ENCODE data around the gene TUFT1.

TUFT1 gene

DNA sequence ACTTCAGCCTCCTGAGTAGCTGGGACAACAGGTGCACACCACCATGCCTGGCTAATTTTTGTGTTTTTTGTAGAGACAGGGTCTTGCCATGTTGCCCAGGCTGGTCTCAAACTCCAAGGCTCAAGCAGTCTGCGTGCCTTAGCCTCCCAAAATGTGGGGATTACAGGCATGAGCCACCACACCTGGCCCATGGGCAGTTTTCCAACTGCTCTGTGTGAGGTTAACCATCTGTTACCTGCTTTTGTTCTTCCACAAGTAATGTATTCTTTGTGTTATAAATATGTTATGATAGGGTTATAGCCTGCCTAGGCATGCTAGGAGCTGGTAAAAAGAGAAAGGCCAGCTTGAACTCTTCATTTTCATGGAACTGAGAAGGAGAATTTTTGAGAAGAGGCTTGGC is 30.7 kb downstream of the TUFT1 start:
- CTCF ChIA-PET = no interaction called here
- POLR2A ChIA-PET = no interaction called here
- no peak for DNase-seq (ENCODE audit: extremely low spot score)
- TF ChIP-seq FOXK2 (IDR thresholded peaks at IDR 0.05) = no peak
- no peak for TF ChIP-seq FOXA1 (IDR thresholded peaks at IDR 0.05)
- no peak for TF ChIP-seq TARDBP (IDR thresholded peaks at IDR 0.05)
- TF ChIP-seq NFRKB (IDR thresholded peaks at IDR 0.05) = no peak
- no peak for TF ChIP-seq SUZ12 (IDR thresholded peaks at IDR 0.05)
- TF ChIP-seq L3MBTL2 (conservative IDR thresholded peaks at IDR 0.05) = no peak
- no peak for TF ChIP-seq LEF1 (IDR thresholded peaks at IDR 0.05; ENCODE audit: borderline replicate concordance)
- no peak for TF ChIP-seq ARNT (IDR thresholded peaks at IDR 0.05)

DNA sequence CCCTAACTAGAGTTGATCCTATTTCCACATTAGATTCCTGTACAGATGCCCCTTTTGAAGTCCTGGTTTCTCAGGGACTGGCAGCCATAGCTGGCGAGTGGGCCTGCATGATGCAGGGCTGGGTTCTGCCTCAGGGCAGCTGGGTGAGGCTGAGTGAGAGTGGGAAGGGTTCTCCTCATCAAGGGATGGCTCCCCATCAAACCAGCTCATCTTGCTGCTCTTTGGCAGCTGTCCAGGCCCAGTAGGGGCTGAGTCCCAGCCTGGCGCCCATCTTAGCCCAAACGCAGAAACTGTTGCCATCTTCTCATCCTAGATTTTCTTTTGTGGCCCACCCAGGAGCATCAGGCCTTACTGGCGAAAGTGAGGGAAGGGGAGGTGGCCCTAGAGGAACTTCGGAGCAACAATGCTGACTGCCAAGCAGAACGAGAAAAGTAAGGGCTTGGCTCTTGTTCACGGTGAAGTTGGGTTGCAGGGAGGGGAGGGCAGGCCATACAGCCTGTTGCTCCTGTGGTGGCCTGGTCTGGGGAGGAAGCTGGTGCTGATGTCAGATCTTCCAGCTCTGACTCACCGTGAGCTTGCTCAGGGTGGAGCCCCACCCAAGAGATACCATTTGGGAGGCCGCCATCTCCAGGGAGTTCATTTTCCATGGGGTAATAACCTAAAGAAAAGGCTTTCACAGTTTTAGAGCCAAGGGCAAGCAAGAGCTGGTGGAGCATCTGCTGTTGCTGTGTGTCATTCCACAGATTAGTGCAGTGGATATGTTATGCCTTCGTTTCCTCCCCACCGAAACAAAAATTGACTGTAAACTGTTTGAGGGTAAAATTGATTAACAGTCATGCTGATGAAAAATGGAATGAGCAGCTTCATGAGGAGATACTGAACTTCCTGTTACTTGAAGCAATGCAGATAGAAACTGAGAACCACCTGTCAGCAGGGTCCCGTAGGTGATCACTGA is 34.7 kb downstream of the TUFT1 start:
- no peak for TF ChIP-seq TARDBP (IDR thresholded peaks at IDR 0.05)
- no peak for TF ChIP-seq ARNT (IDR thresholded peaks at IDR 0.05)
- no peak for TF ChIP-seq FOXK2 (IDR thresholded peaks at IDR 0.05)
- no peak for TF ChIP-seq SUZ12 (IDR thresholded peaks at IDR 0.05)
- POLR2A ChIA-PET = no interaction called here
- no peak for DNase-seq (ENCODE audit: extremely low spot score)
- CTCF ChIA-PET = no interaction called here

DNA sequence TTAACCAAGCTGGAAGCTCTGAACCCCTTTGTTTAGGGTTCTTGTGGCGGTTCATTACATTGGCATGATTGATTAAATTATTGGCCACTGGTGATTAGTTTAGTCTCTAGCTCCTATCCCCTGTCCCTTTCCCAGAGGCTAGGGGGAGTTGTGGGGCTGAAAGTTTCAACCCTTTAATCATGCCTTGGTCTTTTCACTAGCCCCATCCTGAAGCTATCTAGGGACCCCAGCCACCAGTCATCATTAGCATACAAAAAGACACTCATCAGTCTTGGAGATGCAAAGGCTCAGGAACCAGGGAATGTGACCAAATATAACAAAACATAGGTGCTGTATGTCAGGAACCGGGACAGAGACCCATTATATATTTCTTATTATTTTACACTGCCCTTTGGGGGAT is 37.1 kb downstream of the TUFT1 start:
- TF ChIP-seq L3MBTL2 (conservative IDR thresholded peaks at IDR 0.05) (no peak), PKNOX1 (IDR thresholded peaks at IDR 0.05) (no peak), ELF4 (IDR thresholded peaks at IDR 0.05) (no peak)
- DNase-seq (ENCODE audit: extremely low spot score) = no peak
- ChIA-PET POLR2A (interaction anchor here (0.6 kb wide), 1 partner anchor 276 kb away, joined by 3 read pairs; no protein-coding TSS in a partner anchor), CTCF (no interaction called here)

GRCh38 chr1:151578941-151579340 is 38.8 kb downstream of the TUFT1 start:
- CTCF ChIA-PET = interaction anchor here (1.0 kb wide), 1 partner anchor 15 kb away, joined by 3 read pairs; no protein-coding TSS in a partner anchor
- TF ChIP-seq FOXK2 (IDR thresholded peaks at IDR 0.05) (no peak), PKNOX1 (IDR thresholded peaks at IDR 0.05) (no peak), FOXM1 (IDR thresholded peaks at IDR 0.05; ENCODE audit: borderline replicate concordance) (no peak), TARDBP (IDR thresholded peaks at IDR 0.05) (no peak), CTBP1 (IDR thresholded peaks at IDR 0.05; ENCODE audit: borderline replicate concordance) (no peak), FOXA1 (IDR thresholded peaks at IDR 0.05) (no peak), ARNT (IDR thresholded peaks at IDR 0.05) (no peak), SP1 (IDR thresholded peaks at IDR 0.05) (no peak), NFRKB (IDR thresholded peaks at IDR 0.05) (no peak), LEF1 (IDR thresholded peaks at IDR 0.05; ENCODE audit: borderline replicate concordance) (no peak), BHLHE40 (IDR thresholded peaks at IDR 0.05; ENCODE audit: borderline replicate concordance) (no peak), ZNF384 (IDR thresholded peaks at IDR 0.05) (no peak), HDGF (IDR thresholded peaks at IDR 0.05; ENCODE audit: borderline replicate concordance) (no peak), ELF4 (IDR thresholded peaks at IDR 0.05) (no peak), SUZ12 (IDR thresholded peaks at IDR 0.05) (no peak), L3MBTL2 (conservative IDR thresholded peaks at IDR 0.05) (no peak)
- POLR2A ChIA-PET = no interaction called here
- DNase-seq (ENCODE audit: extremely low spot score) = no peak

GRCh38 chr1:151579436-151580225 is 39.5 kb downstream of the TUFT1 start:
- CTCF ChIA-PET = no interaction called here
- TF ChIP-seq TARDBP (IDR thresholded peaks at IDR 0.05) (no peak), FOXK2 (IDR thresholded peaks at IDR 0.05) (no peak)
- DNase-seq (ENCODE audit: extremely low spot score) = no peak
- POLR2A ChIA-PET = no interaction called here

DNA sequence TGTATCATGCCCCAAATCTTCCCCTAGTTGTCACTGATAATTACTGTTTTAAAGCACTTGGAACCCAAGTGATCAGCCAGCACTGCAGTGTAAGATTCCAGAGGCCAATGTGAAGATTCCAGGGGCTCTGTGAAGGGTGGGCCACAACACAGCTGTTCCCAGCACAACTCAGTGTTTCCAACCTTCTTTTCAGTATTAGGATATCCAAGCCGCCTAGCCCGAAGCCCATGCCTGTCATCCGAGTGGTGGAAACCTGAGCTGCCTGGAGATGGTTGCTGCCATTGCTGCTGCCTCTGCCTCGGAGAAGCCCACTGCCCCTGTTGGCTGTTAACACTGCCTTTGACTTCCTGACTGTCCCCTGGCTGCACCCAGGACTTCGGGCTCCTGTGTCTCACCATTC is 41.3 kb downstream of the TUFT1 start:
- CTCF ChIA-PET = interaction anchor here (2.3 kb wide), 1 partner anchor 13 kb away, joined by 11 read pairs; no protein-coding TSS in a partner anchor
- no peak for DNase-seq (ENCODE audit: extremely low spot score)
- TF ChIP-seq FOXA1 (IDR thresholded peaks at IDR 0.05) (no peak), FOXM1 (IDR thresholded peaks at IDR 0.05; ENCODE audit: borderline replicate concordance) (no peak), CTBP1 (IDR thresholded peaks at IDR 0.05; ENCODE audit: borderline replicate concordance) (no peak), L3MBTL2 (conservative IDR thresholded peaks at IDR 0.05) (no peak), LEF1 (IDR thresholded peaks at IDR 0.05; ENCODE audit: borderline replicate concordance) (no peak), NFRKB (IDR thresholded peaks at IDR 0.05) (no peak)
- POLR2A ChIA-PET = interaction anchor here (1.0 kb wide), 1 partner anchor 40 kb away, joined by 4 read pairs; no protein-coding TSS in a partner anchor

DNA sequence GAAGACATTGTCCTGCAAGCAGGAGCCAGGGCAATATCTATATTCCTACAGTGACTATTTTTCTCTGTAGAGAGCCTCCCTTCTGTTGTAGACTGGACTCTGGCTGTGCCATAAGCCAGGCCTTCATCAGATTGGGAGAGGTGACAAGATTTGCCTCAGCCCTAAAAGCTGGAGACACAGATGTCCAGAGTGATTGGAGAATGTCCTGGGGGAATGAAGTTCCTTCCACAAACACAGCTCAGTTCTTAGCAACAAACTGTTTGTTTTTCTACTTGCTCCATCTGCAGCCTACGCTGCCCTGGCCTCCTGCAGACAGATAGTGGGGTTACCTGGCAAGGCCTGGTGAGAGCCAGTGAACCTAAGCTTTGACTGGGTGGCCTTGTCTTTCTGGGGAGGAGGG is 41.8 kb downstream of the TUFT1 start:
- no peak for DNase-seq (ENCODE audit: extremely low spot score)
- CTCF ChIA-PET = interaction anchor here (2.3 kb wide), 1 partner anchor 12 kb away, joined by 11 read pairs; no protein-coding TSS in a partner anchor
- POLR2A ChIA-PET = interaction anchor here (1.0 kb wide), 1 partner anchor 41 kb away, joined by 4 read pairs; no protein-coding TSS in a partner anchor
- no peak for TF ChIP-seq NFRKB (IDR thresholded peaks at IDR 0.05)
- TF ChIP-seq LEF1 (IDR thresholded peaks at IDR 0.05; ENCODE audit: borderline replicate concordance) = no peak
- TF ChIP-seq TARDBP (IDR thresholded peaks at IDR 0.05) = no peak
- TF ChIP-seq ELF4 (IDR thresholded peaks at IDR 0.05) = no peak
- no peak for TF ChIP-seq BHLHE40 (IDR thresholded peaks at IDR 0.05; ENCODE audit: borderline replicate concordance)
- no peak for TF ChIP-seq HDGF (IDR thresholded peaks at IDR 0.05; ENCODE audit: borderline replicate concordance)
- no peak for TF ChIP-seq ARNT (IDR thresholded peaks at IDR 0.05)
- no peak for TF ChIP-seq PKNOX1 (IDR thresholded peaks at IDR 0.05)
- TF ChIP-seq L3MBTL2 (conservative IDR thresholded peaks at IDR 0.05) = no peak
- no peak for TF ChIP-seq FOXK2 (IDR thresholded peaks at IDR 0.05)
- no peak for TF ChIP-seq FOXM1 (IDR thresholded peaks at IDR 0.05; ENCODE audit: borderline replicate concordance)
- no peak for TF ChIP-seq ZNF384 (IDR thresholded peaks at IDR 0.05)
- no peak for TF ChIP-seq SP1 (IDR thresholded peaks at IDR 0.05)
- no peak for TF ChIP-seq SUZ12 (IDR thresholded peaks at IDR 0.05)
- no peak for TF ChIP-seq CTBP1 (IDR thresholded peaks at IDR 0.05; ENCODE audit: borderline replicate concordance)
- TF ChIP-seq FOXA1 (IDR thresholded peaks at IDR 0.05) = no peak
